ENCODE measurements around the gene CDH23.

The CDH23 gene

DNA sequence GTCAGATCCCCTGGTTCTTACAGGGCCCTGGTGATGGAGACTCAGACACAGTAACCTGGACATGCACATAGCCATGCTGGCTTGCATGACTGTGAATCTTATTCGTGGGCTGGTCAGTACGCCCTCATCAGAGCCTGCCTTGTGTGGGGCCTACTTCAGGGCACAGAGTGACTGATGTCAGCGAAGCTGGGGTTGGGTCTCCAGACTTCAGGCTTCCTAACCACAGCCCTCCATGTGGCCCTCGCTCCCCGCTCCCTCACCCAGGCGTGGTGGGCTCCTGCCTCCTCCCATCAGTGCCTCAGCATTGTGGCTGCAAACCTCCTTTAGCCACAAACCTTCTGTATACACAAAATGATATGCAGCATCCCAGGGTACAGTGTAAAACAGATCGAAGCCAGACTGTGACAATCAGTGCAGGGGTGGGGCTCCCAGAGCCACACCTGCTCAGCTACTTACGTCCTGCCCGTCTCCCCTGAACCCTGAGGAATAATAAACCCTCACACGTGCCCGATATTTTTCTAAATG, 329.9 kb downstream of the CDH23 start:
- H3K4me1 Mint-ChIP-seq (ENCODE audit: low read depth), result peaks cover 48% of the 10 kb centered on the region
- H3K4me3 Mint-ChIP-seq, result peak overlapping the region; percentile 43
- peak overlapping the region; percentile 92 for H3K27ac Mint-ChIP-seq
- H3K36me3 Mint-ChIP-seq (ENCODE audit: low read depth), result no peaks in the 10 kb centered on the region
- H3K9me3 Mint-ChIP-seq, result no peaks in the 10 kb centered on the region
- H3K27me3 Mint-ChIP-seq (ENCODE audit: low read depth), result no peaks in the 10 kb centered on the region

DNA sequence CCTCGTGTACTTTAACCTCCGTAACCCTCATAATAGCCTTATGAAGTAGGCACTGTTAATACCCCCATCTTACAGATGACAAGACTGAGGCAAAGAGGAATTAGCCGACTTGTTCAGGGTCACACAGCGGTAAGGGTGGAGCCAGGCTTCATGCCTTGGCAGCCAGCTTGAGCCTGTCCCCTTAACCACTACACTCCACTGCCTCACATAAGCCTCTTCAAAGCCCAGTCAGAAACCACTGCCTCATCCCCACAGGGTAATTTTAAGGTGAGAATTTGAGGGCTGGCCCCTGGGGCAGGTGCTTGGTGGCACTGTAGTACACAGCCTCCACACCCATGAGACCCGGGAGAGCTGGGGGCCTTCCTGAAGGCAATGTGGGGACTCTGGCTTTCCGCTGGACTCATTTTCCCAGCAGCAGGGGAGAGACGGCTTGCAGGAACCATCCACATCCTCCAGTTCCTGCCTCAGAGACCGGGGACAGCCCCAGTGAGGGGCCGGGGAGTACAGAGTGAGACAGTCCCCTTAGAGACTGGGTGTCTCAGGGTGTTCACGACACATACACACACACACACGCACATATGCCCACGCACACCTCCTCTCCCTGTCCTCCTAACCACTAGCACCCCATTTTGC, 330.5 kb downstream of the CDH23 start:
- Mint-ChIP-seq H3K36me3 (ENCODE audit: low read depth) (no peaks in the 10 kb centered on the region), H3K4me3 (peak overlapping the region; percentile 43), H3K9me3 (no peaks in the 10 kb centered on the region), H3K4me1 (ENCODE audit: low read depth) (peaks cover 52% of the 10 kb centered on the region), H3K27me3 (ENCODE audit: low read depth) (no peaks in the 10 kb centered on the region), H3K27ac (peak overlapping the region; percentile 92)

DNA sequence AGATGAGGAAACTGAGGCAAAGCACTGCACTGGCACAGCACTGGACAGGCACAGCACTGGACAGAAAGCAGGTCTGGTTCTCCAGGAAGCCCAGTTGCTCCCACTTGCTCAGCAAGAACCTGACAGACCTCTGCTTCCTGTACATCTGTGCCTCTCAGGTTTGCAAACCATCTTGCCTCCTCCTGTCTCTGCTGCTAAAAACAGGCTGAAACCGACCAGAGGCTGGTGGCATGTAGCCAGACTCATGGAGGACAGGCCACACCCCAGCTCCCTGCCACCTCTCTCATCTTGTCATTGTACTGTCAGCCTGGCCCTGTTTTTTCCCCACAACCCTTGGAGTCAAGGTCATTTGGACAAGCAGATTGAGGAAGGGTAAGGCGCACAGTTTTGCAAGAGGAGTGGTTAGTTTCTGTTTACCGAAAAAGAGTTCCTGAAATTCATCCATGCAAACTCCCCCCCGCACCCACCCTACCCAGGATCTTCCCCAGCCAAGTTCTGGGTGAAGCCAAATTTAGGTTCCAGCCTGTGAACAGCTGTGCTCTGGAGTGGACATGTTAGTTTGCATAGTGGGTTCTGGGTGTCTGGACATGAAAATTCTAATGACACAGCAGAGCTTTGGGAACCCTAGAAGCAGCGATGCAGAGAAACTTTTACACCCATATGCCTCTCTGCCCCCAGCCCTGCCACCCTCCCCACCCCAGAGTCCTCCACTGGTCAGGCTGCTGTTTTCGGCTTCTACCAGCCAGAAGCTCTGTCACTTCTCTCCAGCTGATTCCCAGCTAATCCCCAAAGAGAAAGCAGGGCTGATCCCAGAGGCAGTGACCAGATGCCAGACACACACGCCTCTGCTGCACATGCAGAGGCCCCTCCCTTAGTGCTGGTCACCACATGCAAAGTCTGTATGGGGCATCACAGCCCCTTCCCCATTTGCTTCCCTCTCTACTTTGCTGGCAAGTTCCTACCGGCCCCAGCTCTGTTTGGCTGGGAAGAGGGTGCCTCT, 331.3 kb downstream of the CDH23 start:
- Mint-ChIP-seq H3K27ac (peak overlapping the region; percentile 92), H3K4me1 (ENCODE audit: low read depth) (peaks cover 55% of the 10 kb centered on the region), H3K4me3 (peak overlapping the region; percentile 43), H3K36me3 (ENCODE audit: low read depth) (no peaks in the 10 kb centered on the region), H3K27me3 (ENCODE audit: low read depth) (no peaks in the 10 kb centered on the region), H3K9me3 (no peaks in the 10 kb centered on the region)

DNA sequence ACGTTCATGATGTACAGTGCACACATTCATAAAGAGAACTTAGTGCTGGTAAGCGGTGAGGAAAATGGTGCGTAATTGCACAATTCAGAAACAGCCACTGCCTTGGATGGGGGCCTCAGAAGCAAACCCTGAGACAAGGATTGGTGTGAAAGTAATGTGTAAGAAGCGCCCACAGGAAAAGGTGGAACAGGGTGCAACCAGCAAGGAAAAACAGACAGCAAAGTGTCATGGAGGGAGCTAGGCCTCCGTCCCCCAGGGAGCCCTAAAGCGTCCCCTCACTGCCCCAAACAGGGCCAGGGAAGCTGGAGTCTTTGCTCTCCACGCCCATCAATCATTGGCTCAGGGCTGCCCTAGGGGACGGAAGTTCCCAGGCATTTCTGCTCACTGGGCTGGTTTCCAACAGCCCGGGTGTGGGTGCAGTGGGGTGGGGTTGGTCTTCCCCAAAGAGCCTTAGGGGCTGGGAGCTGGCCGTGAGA, 332.5 kb downstream of the CDH23 start:
- Mint-ChIP-seq H3K4me3 (peak overlapping the region; percentile 21), H3K27ac (peak overlapping the region; percentile 92), H3K36me3 (ENCODE audit: low read depth) (no peaks in the 10 kb centered on the region), H3K9me3 (no peaks in the 10 kb centered on the region), H3K4me1 (ENCODE audit: low read depth) (peaks cover 59% of the 10 kb centered on the region), H3K27me3 (ENCODE audit: low read depth) (no peaks in the 10 kb centered on the region)

DNA sequence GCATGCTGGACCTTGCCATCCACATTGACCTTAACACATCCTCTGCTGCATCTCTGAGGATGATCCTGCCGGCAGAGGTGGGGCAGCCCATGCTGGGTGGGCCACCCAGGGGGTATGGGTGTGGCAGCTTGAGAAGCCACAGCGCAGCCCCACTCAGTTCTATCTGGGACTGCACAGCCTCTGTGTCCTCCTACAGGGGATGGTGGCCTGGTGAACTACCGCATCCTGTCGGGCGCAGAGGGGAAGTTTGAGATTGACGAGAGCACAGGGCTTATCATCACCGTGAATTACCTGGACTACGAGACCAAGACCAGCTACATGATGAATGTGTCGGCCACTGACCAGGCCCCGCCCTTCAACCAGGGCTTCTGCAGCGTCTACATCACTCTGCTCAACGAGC, 335.1 kb downstream of the CDH23 start:
- Mint-ChIP-seq H3K27me3 (ENCODE audit: low read depth) (no peaks in the 10 kb centered on the region), H3K9me3 (no peaks in the 10 kb centered on the region), H3K36me3 (ENCODE audit: low read depth) (no peaks in the 10 kb centered on the region), H3K27ac (no peak overlapping the region), H3K4me3 (no peak overlapping the region), H3K4me1 (ENCODE audit: low read depth) (peaks cover 60% of the 10 kb centered on the region)

DNA sequence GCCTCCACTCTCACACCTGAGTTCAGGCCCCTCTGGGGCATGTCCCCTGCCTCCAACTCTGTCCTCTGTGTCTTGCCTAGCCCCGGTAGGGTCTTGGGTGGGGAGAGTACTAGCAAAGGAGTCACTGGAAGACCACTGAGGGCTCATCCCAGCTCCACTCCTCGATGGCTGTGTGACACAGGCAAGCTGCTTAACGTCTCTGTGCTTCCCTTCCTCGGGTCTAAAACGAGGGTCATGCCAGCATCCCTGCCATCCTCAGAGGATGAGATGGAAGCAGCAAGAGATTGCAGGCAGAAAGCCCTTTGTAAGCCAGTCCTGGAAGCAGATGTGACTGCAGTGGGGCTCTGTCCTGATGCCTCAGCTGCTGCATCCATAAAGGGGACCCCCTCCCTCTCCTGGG, 338.1 kb downstream of the CDH23 start:
- Mint-ChIP-seq H3K9me3 (no peaks in the 10 kb centered on the region), H3K27me3 (ENCODE audit: low read depth) (no peaks in the 10 kb centered on the region), H3K4me3 (no peak overlapping the region), H3K4me1 (ENCODE audit: low read depth) (peaks cover 54% of the 10 kb centered on the region), H3K36me3 (ENCODE audit: low read depth) (no peaks in the 10 kb centered on the region), H3K27ac (peak overlapping the region; percentile 91)

DNA sequence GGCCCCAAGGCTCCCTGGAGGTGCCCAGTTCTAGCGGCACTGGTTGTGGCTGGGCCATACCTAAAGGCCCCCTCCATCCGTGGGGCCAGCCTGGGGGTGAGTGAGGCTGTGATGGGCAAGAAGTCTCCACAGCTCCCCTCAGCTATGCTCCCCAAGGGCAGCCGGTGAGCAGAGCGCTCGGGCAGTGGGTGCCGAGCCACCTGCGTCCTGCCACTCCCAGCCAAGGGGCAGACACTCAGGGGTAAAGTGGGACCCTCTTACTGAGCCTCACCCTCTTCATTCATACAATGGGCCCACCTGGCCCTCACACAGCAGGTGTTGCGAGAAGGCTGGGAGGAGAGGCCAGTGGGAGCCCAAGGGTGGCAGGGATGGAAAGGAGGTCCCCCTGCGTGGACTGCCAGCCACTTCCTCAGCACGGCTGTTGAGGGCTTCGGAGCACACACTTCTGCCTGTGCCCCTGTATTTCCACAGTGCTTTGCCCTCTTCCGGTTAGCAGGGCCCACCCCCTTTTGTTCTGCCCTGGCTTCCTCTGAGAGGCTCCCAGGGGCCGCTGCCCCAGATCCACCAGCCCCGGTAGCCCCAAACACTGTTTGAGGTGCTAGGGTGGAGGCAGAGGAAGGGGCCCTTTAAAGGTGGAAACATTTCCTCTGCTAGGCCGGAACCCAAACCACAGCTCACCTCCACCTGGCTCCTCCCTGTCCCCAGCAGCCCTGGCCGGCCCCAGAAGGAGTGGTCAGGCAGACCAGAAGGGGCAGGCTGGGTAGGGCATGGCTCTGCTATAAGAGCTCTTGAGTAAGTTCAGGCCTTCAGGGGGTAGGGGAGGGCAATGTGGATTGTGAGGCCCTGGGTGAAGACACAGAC, 339.2 kb downstream of the CDH23 start:
- Mint-ChIP-seq H3K27me3 (ENCODE audit: low read depth) (no peaks in the 10 kb centered on the region), H3K4me1 (ENCODE audit: low read depth) (peaks cover 62% of the 10 kb centered on the region), H3K36me3 (ENCODE audit: low read depth) (no peaks in the 10 kb centered on the region), H3K9me3 (no peaks in the 10 kb centered on the region), H3K4me3 (peak overlapping the region; percentile 36), H3K27ac (peak overlapping the region; percentile 91)

DNA sequence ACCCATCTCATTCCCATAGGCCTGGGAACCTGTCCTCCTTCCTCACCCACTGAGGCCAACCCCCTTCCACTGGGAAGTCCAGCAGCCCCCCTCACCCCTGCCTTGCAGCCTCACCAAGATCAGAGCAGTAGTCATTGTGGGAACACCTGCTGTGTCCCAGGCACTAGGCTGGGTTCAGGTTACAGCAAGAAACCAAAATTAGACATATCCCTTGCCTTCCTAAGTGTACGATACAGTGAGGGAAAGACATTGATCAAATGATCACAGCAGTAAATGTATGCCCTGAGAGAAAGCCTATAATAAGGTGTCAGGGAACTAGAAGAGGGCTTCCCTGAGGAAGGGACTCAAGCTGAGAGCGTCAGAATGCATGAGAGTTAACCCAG, 339.8 kb downstream of the CDH23 start:
- H3K9me3 Mint-ChIP-seq, result no peaks in the 10 kb centered on the region
- H3K4me3 Mint-ChIP-seq, result peak overlapping the region; percentile 36
- H3K27me3 Mint-ChIP-seq (ENCODE audit: low read depth), result no peaks in the 10 kb centered on the region
- H3K4me1 Mint-ChIP-seq (ENCODE audit: low read depth), result peaks cover 64% of the 10 kb centered on the region
- no peaks in the 10 kb centered on the region for H3K36me3 Mint-ChIP-seq (ENCODE audit: low read depth)
- H3K27ac Mint-ChIP-seq, result peak overlapping the region; percentile 91

DNA sequence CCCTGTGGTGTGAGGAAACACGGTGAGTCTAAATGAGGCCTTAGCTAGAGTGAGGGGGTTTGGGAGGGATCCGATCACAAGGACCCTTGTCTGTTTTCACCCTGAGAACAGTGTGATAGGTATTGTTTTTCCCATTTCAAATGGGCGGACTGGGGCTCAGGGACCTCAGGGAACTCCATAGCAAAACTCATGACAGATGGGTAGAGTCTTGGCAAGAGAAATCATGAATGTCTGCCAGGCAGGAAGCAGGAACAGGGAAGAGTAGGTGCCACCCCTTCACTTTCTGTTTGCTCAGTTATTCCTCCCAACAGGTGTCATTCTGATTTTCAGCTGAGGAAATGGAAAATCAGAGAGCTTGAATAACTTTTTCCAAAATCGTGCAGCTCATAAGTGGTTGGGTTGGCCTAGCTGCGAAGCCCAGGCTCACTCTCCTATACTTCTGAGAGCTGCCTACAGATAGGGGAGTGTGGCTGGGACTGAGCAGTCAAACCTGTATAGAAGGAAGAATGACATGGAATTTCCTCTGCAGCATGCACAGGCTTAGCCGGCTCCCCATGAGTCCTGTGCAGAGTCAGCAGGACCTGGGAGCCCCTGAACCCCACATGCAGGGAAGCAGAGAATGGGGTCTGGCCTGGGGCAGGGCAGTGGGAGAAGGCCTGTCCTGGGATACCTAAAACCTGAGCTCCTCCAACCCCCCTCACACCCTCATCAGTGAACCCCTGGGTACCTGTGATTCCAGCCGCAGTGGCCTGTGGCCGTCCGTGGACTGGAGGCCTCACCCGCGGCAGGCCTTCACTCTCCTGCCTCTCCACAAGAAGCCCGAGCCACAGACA, 340.5 kb downstream of the CDH23 start:
- H3K4me1 Mint-ChIP-seq (ENCODE audit: low read depth), result peaks cover 66% of the 10 kb centered on the region
- H3K27me3 Mint-ChIP-seq (ENCODE audit: low read depth), result no peaks in the 10 kb centered on the region
- peaks cover under 1% of the 10 kb centered on the region for H3K36me3 Mint-ChIP-seq (ENCODE audit: low read depth)
- peak overlapping the region; percentile 91 for H3K27ac Mint-ChIP-seq
- H3K9me3 Mint-ChIP-seq, result no peaks in the 10 kb centered on the region
- H3K4me3 Mint-ChIP-seq, result peak overlapping the region; percentile 9

DNA sequence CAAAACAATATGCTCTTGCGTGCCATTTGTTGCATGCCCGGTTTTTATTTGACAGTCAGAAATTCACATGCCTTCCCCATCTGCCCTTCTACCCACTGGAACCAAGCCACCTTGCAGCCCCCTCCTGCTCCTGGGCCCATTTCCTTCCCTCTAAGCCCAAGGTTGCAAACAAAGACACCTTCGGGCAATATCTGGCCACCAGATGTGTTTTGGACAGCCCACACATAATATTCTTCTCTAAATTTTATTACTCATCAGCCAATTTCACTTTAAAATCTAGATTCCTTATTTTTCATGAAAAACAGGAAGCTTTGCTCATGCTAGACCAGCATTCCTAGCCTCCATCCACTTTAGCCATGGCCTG, 341.1 kb downstream of the CDH23 start:
- Mint-ChIP-seq H3K27ac (peak overlapping the region; percentile 68), H3K27me3 (ENCODE audit: low read depth) (no peaks in the 10 kb centered on the region), H3K4me1 (ENCODE audit: low read depth) (peaks cover 68% of the 10 kb centered on the region), H3K4me3 (no peak overlapping the region), H3K9me3 (peaks cover 5% of the 10 kb centered on the region), H3K36me3 (ENCODE audit: low read depth) (peaks cover 4% of the 10 kb centered on the region)

DNA sequence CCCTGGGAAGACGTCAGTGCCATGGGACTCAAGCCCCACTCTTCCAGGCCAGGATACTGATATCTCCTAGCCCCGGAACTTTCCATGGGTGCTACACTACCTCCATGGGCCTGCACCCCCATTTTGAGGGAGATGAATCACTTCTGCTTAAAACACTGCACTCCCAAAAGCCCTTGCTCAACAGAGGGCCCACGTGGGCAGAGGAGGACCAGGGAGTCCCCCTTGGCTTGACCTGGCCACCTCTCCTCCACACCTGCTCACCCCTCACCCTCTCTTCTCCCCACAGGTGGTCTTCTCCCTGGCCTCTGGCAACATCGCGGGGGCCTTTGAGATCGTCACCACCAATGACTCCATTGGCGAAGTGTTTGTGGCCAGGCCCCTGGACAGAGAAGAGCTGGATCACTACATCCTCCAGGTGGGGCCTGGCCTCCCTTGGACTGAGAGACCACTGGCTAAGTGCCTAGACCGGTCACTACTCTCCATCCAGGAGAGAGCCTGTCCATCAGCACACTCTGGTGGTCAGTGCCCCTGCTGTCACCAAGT, 342.7 kb downstream of the CDH23 start:
- no peaks in the 10 kb centered on the region for H3K27me3 Mint-ChIP-seq (ENCODE audit: low read depth)
- H3K36me3 Mint-ChIP-seq (ENCODE audit: low read depth), result peaks cover 4% of the 10 kb centered on the region
- peaks cover 72% of the 10 kb centered on the region for H3K4me1 Mint-ChIP-seq (ENCODE audit: low read depth)
- no peak overlapping the region for H3K27ac Mint-ChIP-seq
- H3K9me3 Mint-ChIP-seq, result peaks cover 6% of the 10 kb centered on the region
- no peak overlapping the region for H3K4me3 Mint-ChIP-seq

DNA sequence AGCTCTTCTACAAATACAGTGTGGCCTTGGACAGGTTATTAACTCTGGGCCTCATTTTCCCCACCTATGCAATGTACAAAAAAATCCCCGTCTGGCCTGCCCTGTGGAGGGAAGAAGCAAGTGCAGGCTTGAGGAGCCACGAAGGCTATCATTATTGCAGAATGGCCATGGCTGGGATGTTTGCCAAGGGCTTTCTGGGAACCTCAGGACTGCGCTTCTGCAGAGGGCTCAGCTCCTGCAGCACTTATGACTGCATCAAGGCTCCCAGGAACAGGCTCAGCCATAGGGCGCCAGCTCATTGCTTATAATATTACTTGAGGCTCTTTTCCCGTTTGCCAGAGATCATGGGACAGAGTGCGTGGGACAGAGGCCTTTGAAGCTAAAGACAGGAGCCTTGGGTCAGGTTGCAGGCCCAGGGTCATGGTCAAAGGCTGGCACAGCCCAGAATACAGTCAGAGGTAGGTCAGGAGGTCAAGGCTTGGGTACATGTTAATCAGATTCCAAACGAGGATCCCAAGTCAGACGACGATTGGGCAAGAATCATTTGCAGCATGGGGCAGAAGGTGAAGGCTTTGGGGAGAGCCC, 343.4 kb downstream of the CDH23 start:
- Mint-ChIP-seq H3K4me3 (peak overlapping the region; percentile 21), H3K36me3 (ENCODE audit: low read depth) (peaks cover 7% of the 10 kb centered on the region), H3K27me3 (ENCODE audit: low read depth) (no peaks in the 10 kb centered on the region), H3K27ac (peak overlapping the region; percentile 19), H3K9me3 (peaks cover 6% of the 10 kb centered on the region), H3K4me1 (ENCODE audit: low read depth) (peaks cover 72% of the 10 kb centered on the region)

DNA sequence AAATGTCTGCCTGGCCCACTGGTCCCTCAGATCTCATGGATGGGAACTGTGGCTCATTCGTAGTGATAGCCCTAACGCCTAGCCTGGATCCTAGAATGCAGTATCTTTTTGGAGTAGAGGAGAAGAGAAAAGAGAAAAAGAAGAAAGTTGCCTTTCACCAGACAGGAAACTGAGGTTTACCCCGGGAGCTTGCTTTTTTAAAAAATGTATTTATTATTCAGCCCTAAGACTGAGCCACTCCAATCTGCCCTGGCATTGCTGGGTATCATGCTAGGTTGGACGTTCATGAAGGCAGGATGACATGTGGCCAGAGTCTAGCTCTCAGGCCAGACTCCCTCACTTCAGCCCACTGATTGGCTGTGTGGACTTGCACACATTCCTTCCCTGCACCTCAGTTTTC, 344.3 kb downstream of the CDH23 start:
- Mint-ChIP-seq H3K36me3 (ENCODE audit: low read depth) (peaks cover 10% of the 10 kb centered on the region), H3K27ac (peak overlapping the region; percentile 37), H3K9me3 (peaks cover 6% of the 10 kb centered on the region), H3K4me1 (ENCODE audit: low read depth) (peaks cover 77% of the 10 kb centered on the region), H3K27me3 (ENCODE audit: low read depth) (no peaks in the 10 kb centered on the region), H3K4me3 (peak overlapping the region; percentile 51)

Data from T-helper 1 cell treated with Interleukin-12 subunit alpha and Interleukin-12 subunit beta and Interleukin-4 antibody, amounts not matched to agents 30 μg/mL and 1 μg/mL, for 36 hours (primary cell).